Keratinocyte (primary cell): ENCODE data around the gene SLC12A1. TPM values are rescaled to one million over a fixed set of nuclear protein-coding genes. Genes with fewer than 3 reads are reported as not detected.
"Not testable (repeated sequence)": the region's sequence is repeated elsewhere in the genome, so short reads cannot be mapped to it uniquely, and the experiment has no call there.

Source experiments
- DNase-seq: peaks from one replicate; pipeline ENCODE4 v3.0.0-alpha.2; 2011; ENCODE audit warnings: low read depth, missing footprints, low spot score
- FAIRE-seq: peaks from 2 replicates; lab custom pipeline; 2011; peaks lifted over from hg19 to GRCh38; lab: Jason Lieb, UNC
- H2AFZ ChIP-seq: 2 replicates; pipeline ENCODE4 v1.6.0; 2012; ENCODE audit warnings: low read length, control low read depth, inconsistent platforms; ENCODE audit not compliant: control insufficient read depth
- H3K27ac ChIP-seq: 2 replicates; pipeline ENCODE4 v1.5.1; 2011; ENCODE audit warnings: low read length; ENCODE audit not compliant: control insufficient read depth, insufficient read depth
- H3K27me3 ChIP-seq: 3 replicates; pipeline ENCODE4 v1.6.0; 2011; ENCODE audit warnings: low read length; ENCODE audit not compliant: control insufficient read depth, insufficient read depth; ENCODE audit errors: extremely low read depth
- H3K36me3 ChIP-seq, 2 experiments: 2 replicates in 1 of 2; 3 replicates in 1 of 2; pipeline ENCODE4 v1.5.1; 2011; ENCODE audit warnings: low read length in 2 of 2, mild to moderate bottlenecking in 1 of 2; ENCODE audit not compliant: control insufficient read depth in 2 of 2, insufficient read depth in 2 of 2; ENCODE audit errors: extremely low read depth in 1 of 2
- H3K4me1 ChIP-seq: 3 replicates; pipeline ENCODE4 v1.5.1; 2011; ENCODE audit warnings: low read length; ENCODE audit not compliant: control insufficient read depth, insufficient read depth; ENCODE audit errors: extremely low read depth
- H3K4me2 ChIP-seq: 3 replicates; pipeline ENCODE4 v1.6.0; 2011; ENCODE audit warnings: low read depth, low read length; ENCODE audit not compliant: control insufficient read depth, insufficient read depth; ENCODE audit errors: extremely low read depth
- H3K4me3 ChIP-seq, 3 experiments: fragments of 200-600 bp in 1 of 3; sonication (generic) in 1 of 3; 2 replicates in 2 of 3; 3 replicates in 1 of 3; pipeline ENCODE4 v1.5.1; 2011 to 2016; ENCODE audit warnings: low read length in 3 of 3, mild to moderate bottlenecking in 3 of 3, control low read depth in 2 of 3, inconsistent platforms in 1 of 3, low read depth in 1 of 3, mixed read lengths in 1 of 3, mixed run types in 1 of 3, moderate library complexity in 1 of 3; ENCODE audit not compliant: control insufficient read depth in 2 of 3, insufficient read depth in 2 of 3; ENCODE audit errors: extremely low read depth in 1 of 3
- H3K79me2 ChIP-seq: 2 replicates; pipeline ENCODE4 v1.6.0; 2012; ENCODE audit warnings: low read length; ENCODE audit not compliant: control insufficient read depth, insufficient read depth
- H3K9ac ChIP-seq: 3 replicates; pipeline ENCODE4 v1.6.0; 2011; ENCODE audit warnings: low read length; ENCODE audit not compliant: control insufficient read depth, insufficient read depth; ENCODE audit errors: extremely low read depth
- H3K9me1 ChIP-seq: 3 replicates; pipeline ENCODE4 v1.6.0; 2011; ENCODE audit warnings: low read length; ENCODE audit not compliant: control insufficient read depth, insufficient read depth; ENCODE audit errors: extremely low read depth
- H3K9me3 ChIP-seq: 2 replicates; pipeline ENCODE4 v1.5.1; 2012; ENCODE audit warnings: low read depth, low read length; ENCODE audit not compliant: control insufficient read depth
- H4K20me1 ChIP-seq: 3 replicates; pipeline ENCODE4 v1.6.0; 2011; ENCODE audit warnings: low read length; ENCODE audit not compliant: control insufficient read depth, insufficient read depth; ENCODE audit errors: extremely low read depth
- EZH2 ChIP-seq: IDR thresholded peaks from one replicate; pipeline ENCODE4 v1.6.1; 2012; ENCODE audit warnings: inconsistent platforms, mild to moderate bottlenecking, low read length, moderate library complexity
- dilution Hi-C: fragments of 300-500 bp; cut with MboI; formaldehyde crosslinking; loops from one replicate; pipeline ENCODE4 v1.7.0; 2020; ENCODE audit warnings: low sequenced_read_pairs; ENCODE audit not compliant: extremely low pct_ligation_motif_present
- polyA plus RNA-seq, 5 experiments: library from polyadenylated mRNA; depleted of rRNA in 3 of 5; stranded (reverse) in 3 of 5; stranded (forward) in 1 of 5; unstranded in 1 of 5; fragments of >200 nt; gene quantifications; 1 replicate in 1 of 5; 2 replicates in 3 of 5; 3 replicates in 1 of 5; pipeline versions ENCODE4 v1.2.1 to v1.2.3, GENCODE V29; 2011 to 2012; ENCODE audit warnings: missing spikeins in 2 of 5, low read depth in 1 of 5, low replicate concordance in 1 of 5
- TF ChIP-seq, protein P1 (sequence below), 3 experiments: IDR thresholded peaks in 1 of 3; conservative IDR thresholded peaks in 1 of 3; optimal IDR thresholded peaks in 1 of 3; 2 replicates in 2 of 3; 3 replicates in 1 of 3; pipeline versions ENCODE3 to v1.5.1; 2011; ENCODE audit warnings: low read length in 3 of 3, mild to moderate bottlenecking in 3 of 3, moderate library complexity in 2 of 3, control low read depth in 1 of 3, inconsistent platforms in 1 of 3; ENCODE audit not compliant: insufficient read depth in 2 of 3; ENCODE audit errors: extremely low read depth in 1 of 3

Gene SLC12A1
- polyA plus RNA-seq, 1 donor (not counting 4 experiments of a cell fraction or from before 2014, with no cell fraction given): not detected

DNA sequence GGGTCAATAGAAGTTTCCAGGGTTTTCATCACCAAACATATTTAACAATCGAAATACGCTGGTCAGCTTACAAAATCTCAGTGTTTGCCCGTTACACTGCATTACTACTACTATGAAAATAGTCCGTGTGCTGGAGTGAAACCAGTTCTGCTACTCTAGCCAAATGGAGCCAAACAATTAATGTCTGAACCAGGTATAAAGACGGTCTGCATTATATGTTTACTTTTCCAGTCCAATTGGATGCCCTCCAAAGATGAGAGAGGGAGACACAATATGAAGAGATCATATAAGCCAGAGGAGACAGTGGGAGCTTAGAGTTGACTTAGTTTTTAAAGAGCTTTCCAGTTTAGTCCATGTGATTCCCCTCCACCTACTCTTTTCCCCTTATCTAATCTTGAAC is 118.8 kb downstream of the SLC12A1 start:
- Histone ChIP-seq H3K4me3 (no peak overlapping the region), H3K9me1 (no peaks in the 10 kb centered on the region), H2AFZ (no peak overlapping the region), H3K79me2 (no peaks in the 10 kb centered on the region), H4K20me1 (no peaks in the 10 kb centered on the region), H3K27ac (no peak overlapping the region), H3K9me3 (no peaks in the 10 kb centered on the region), H3K36me3 (no peaks in the 10 kb centered on the region), H3K9ac (no peak overlapping the region), H3K27me3 (no peaks in the 10 kb centered on the region), H3K4me2 (no peak overlapping the region), H3K4me1 (peaks cover 2% of the 10 kb centered on the region)
- DNase-seq (no peak), FAIRE-seq (no peak)
- TF ChIP-seq, protein P1, sequence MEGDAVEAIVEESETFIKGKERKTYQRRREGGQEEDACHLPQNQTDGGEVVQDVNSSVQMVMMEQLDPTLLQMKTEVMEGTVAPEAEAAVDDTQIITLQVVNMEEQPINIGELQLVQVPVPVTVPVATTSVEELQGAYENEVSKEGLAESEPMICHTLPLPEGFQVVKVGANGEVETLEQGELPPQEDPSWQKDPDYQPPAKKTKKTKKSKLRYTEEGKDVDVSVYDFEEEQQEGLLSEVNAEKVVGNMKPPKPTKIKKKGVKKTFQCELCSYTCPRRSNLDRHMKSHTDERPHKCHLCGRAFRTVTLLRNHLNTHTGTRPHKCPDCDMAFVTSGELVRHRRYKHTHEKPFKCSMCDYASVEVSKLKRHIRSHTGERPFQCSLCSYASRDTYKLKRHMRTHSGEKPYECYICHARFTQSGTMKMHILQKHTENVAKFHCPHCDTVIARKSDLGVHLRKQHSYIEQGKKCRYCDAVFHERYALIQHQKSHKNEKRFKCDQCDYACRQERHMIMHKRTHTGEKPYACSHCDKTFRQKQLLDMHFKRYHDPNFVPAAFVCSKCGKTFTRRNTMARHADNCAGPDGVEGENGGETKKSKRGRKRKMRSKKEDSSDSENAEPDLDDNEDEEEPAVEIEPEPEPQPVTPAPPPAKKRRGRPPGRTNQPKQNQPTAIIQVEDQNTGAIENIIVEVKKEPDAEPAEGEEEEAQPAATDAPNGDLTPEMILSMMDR (optimal IDR thresholded peaks at IDR 0.05 in 1 of 3, IDR thresholded peaks at IDR 0.05 in 1 of 3, conservative IDR thresholded peaks at IDR 0.05 in 1 of 3; ENCODE audit: extremely low read depth in 1 of 3, insufficient read depth in 2 of 3, low read length in 3 of 3): no peak
- TF ChIP-seq EZH2: no peak
- dilution Hi-C loops: no loop called here

DNA sequence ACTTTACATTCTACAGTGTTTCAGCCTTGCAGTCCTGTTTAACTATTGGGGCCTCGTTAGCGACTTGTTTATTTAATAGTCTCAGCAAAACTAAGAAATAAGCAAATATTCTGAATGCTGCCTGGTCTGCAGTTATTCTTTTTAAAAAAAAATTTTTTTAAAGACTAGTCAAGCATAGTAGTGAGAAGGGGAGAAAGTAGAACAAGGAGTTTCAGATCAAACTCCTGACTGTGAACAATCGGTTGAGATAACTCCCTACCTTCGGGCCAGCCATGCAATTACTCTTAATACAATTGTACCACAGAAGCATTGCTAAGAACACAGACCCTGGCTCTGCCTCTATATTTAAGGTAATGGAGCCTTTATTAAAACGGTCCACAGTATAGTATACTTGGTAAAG is 119.3 kb downstream of the SLC12A1 start:
- dilution Hi-C loops: no loop called here
- H3K36me3 ChIP-seq: no peaks in the 10 kb centered on the region
- no peak for TF ChIP-seq EZH2
- TF ChIP-seq, protein P1 (optimal IDR thresholded peaks at IDR 0.05 in 1 of 3, IDR thresholded peaks at IDR 0.05 in 1 of 3, conservative IDR thresholded peaks at IDR 0.05 in 1 of 3; ENCODE audit: extremely low read depth in 1 of 3, insufficient read depth in 2 of 3, low read length in 3 of 3): no peak
- H3K79me2 ChIP-seq: peaks cover 3% of the 10 kb centered on the region
- no peaks in the 10 kb centered on the region for H3K27me3 ChIP-seq
- no peaks in the 10 kb centered on the region for H4K20me1 ChIP-seq
- no peaks in the 10 kb centered on the region for H3K9me3 ChIP-seq
- no peak overlapping the region for H2AFZ ChIP-seq
- peaks cover 6% of the 10 kb centered on the region for H3K4me1 ChIP-seq
- no peak overlapping the region for H3K27ac ChIP-seq
- FAIRE-seq (no peak), DNase-seq (no peak)
- no peak overlapping the region for H3K4me2 ChIP-seq
- no peaks in the 10 kb centered on the region for H3K9me1 ChIP-seq
- H3K9ac ChIP-seq: no peak overlapping the region
- no peak overlapping the region for H3K4me3 ChIP-seq

DNA sequence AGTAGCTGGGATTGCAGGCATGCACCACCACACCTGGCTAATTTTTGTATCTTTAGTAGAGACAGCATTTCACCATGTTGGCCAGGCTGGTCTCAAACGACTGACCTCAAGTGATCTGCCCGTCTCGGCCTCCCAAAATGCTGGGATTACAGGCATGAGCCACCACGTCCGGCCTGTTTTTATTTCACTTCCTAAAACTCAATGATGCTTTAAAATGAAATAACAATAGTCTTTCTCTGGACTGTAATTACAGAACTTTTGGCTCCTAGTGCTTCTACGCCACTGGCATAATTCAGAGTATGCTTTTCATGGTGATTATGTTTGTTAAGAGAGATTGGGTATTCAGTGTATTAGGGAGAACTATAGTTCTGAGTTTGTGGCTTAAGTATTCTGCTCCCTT is 120.1 kb downstream of the SLC12A1 start:
- H3K4me1 ChIP-seq, H3K79me2 ChIP-seq, DNase-seq, H4K20me1 ChIP-seq, H3K4me2 ChIP-seq, H3K9me1 ChIP-seq, H3K27ac ChIP-seq, H3K4me3 ChIP-seq, H3K36me3 ChIP-seq, dilution Hi-C loops, H3K27me3 ChIP-seq, H2AFZ ChIP-seq, H3K9ac ChIP-seq, FAIRE-seq, H3K9me3 ChIP-seq: not testable (repeated sequence)
